K562 (cell line): ENCODE results near the gene MAD1L1. TPM values are rescaled to one million over a fixed set of nuclear protein-coding genes. Genes with fewer than 3 reads are reported as not detected.

Source experiments
- ATAC-seq: fragments of 200-7000 bp; cut with Tn5 transposase; 3 replicates; pipeline ENCODE4 v1.9.1; 2020; ENCODE audit warnings: moderate library complexity
- BruUV-seq: library from RNA; stranded (reverse); fragments of 400-500 nt; replicated peaks from 2 replicates; lab custom pipeline; 2021; lab: Mats Ljungman, UMichigan
- CTCF ChIA-PET: fragments of 300-600 bp; formaldehyde crosslinking; extraction: SDS; loops from one replicate; lab custom pipeline; 2021; ENCODE audit warnings: low intra/inter-chr PET ratio; lab: Yijun Ruan, JAX
- POLR2A ChIA-PET: fragments of 300-600, 350-650 bp; sonication (Branson Sonifier 250); formaldehyde crosslinking; extraction: SDS; loops from one replicate; lab custom pipeline; 2021; ENCODE audit warnings: antibody characterized with exemption, inconsistent platforms; lab: Yijun Ruan, JAX
- DNase-seq, 4 experiments: peaks; one replicate each; pipeline versions ENCODE4 v3.0.0 to v3.0.0-alpha.2; 2011 to 2018; ENCODE audit warnings: low spot score in 3 of 4, mixed read lengths in 3 of 4; ENCODE audit errors: extremely low read depth in 1 of 4
- FAIRE-seq: peaks from 2 replicates; lab custom pipeline; 2011; peaks lifted over from hg19 to GRCh38; lab: Jason Lieb, UNC
- H2AFZ ChIP-seq: 2 replicates; pipeline ENCODE4 v1.6.0; 2011; ENCODE audit warnings: low read depth, low read length, control low read depth, inconsistent platforms
- H3K27ac ChIP-seq: fragments of 200-600 bp; 3 replicates; pipeline ENCODE4 v1.8.0; 2011; ENCODE audit warnings: low read depth, mild to moderate bottlenecking, control low read depth, inconsistent platforms, low read length, moderate library complexity, mixed read lengths; ENCODE audit errors: extremely low read depth
- H3K27me3 ChIP-seq, 2 experiments: fragments of 300-600 bp in 1 of 2; 2 replicates in 1 of 2; 3 replicates in 1 of 2; pipeline versions ENCODE4 v1.6.0 to v1.8.0; 2011; ENCODE audit warnings: inconsistent platforms in 2 of 2, low read length in 2 of 2, mild to moderate bottlenecking in 1 of 2, mixed read lengths in 1 of 2, moderate library complexity in 1 of 2; ENCODE audit not compliant: control insufficient read depth in 2 of 2, insufficient read depth in 2 of 2
- H3K36me3 ChIP-seq: fragments of 300-600 bp; 3 replicates; pipeline ENCODE4 v1.8.0; 2011; ENCODE audit warnings: mild to moderate bottlenecking, low read length, inconsistent platforms; ENCODE audit not compliant: control insufficient read depth, insufficient read depth
- H3K4me1 ChIP-seq, 2 experiments: fragments of 200-600 bp in 1 of 2; replicated peaks in 1 of 2; 2 replicates in 1 of 2; 3 replicates in 1 of 2; pipeline versions ENCODE4 v1.5.1 to v1.8.0; 2011; ENCODE audit warnings: inconsistent platforms in 2 of 2, low read length in 2 of 2, mild to moderate bottlenecking in 1 of 2, mixed read lengths in 1 of 2, moderate library complexity in 1 of 2; ENCODE audit not compliant: control insufficient read depth in 2 of 2, insufficient read depth in 2 of 2
- H3K4me2 ChIP-seq: 2 replicates; pipeline ENCODE4 v1.6.1; 2011; ENCODE audit warnings: low read length, control low read depth, inconsistent platforms, mixed read lengths; ENCODE audit not compliant: insufficient read depth
- H3K4me3 ChIP-seq: fragments of 200-600 bp; sonication (generic), shearing (Covaris generic); 2 replicates; pipeline ENCODE4 v1.5.1; 2016; ENCODE audit warnings: control low read depth, inconsistent platforms
- H3K79me2 ChIP-seq: fragments of 200-600 bp; 3 replicates; pipeline ENCODE4 v1.8.0; 2011; ENCODE audit warnings: low read length, inconsistent platforms; ENCODE audit not compliant: control insufficient read depth, insufficient read depth
- H3K9ac ChIP-seq, 2 experiments: 2 replicates each; pipeline versions ENCODE4 v1.6.0 to v1.6.1; 2011; ENCODE audit warnings: low read depth in 2 of 2, low read length in 2 of 2, control low read depth in 1 of 2, inconsistent platforms in 1 of 2, mild to moderate bottlenecking in 1 of 2, mixed read lengths in 1 of 2; ENCODE audit not compliant: insufficient read depth in 1 of 2
- H3K9me1 ChIP-seq: one replicate; pipeline ENCODE4 v1.6.0; 2011; ENCODE audit warnings: inconsistent platforms, mild to moderate bottlenecking, low read length, moderate library complexity; ENCODE audit not compliant: control insufficient read depth, insufficient read depth
- H3K9me3 ChIP-seq: replicated peaks from 2 replicates; pipeline ENCODE4 v1.5.1; 2011; ENCODE audit warnings: low read depth, low read length, inconsistent platforms; ENCODE audit not compliant: control insufficient read depth, insufficient read depth
- H4K20me1 ChIP-seq: replicated peaks from 2 replicates; pipeline ENCODE4 v1.6.1; 2011; ENCODE audit warnings: low read length, inconsistent platforms, mixed read lengths; ENCODE audit not compliant: control insufficient read depth, insufficient read depth
- ARID1B ChIP-seq: fragments of 450-650 bp; IDR thresholded peaks from 2 replicates; pipeline ENCODE4 v1.6.1; 2016; ENCODE audit warnings: antibody characterized with exemption, mild to moderate bottlenecking, inconsistent platforms
- ATF2 ChIP-seq: sonication (generic); formaldehyde crosslinking; IDR thresholded peaks from 2 replicates; pipeline ENCODE4 v1.8.1; 2022; ENCODE audit warnings: missing genetic modification reagents
- CEBPZ ChIP-seq: fragments of 150-350 bp; IDR thresholded peaks from 2 replicates; pipeline ENCODE4 v1.6.1; 2014; ENCODE audit warnings: low read depth, mild to moderate bottlenecking, low read length, borderline replicate concordance
- DPF2 ChIP-seq: fragments of 450-650 bp; IDR thresholded peaks from 2 replicates; pipeline ENCODE4 v1.6.1; 2016
- GTF2E2 ChIP-seq: fragments of 200-800 bp; sonication (Bioruptor generic); IDR thresholded peaks from 2 replicates; pipeline ENCODE4 v1.6.1; 2016; ENCODE audit warnings: missing genetic modification characterization, missing compliant biosample characterization
- HLTF ChIP-seq: fragments of 450-650 bp; IDR thresholded peaks from 2 replicates; pipeline ENCODE4 v1.6.1; 2016
- NR4A1 ChIP-seq, 2 experiments: fragments of 250-450 bp in 1 of 2; fragments of 450-650 bp in 1 of 2; sonication (Bioruptor Pico) in 1 of 2; IDR thresholded peaks; 2 replicates each; pipeline versions ENCODE4 v1.4.0 to v1.6.1; 2016 to 2020; ENCODE audit warnings: mild to moderate bottlenecking in 2 of 2, missing compliant biosample characterization in 1 of 2, missing genetic modification characterization in 1 of 2, moderate library complexity in 1 of 2
- OTX1 ChIP-seq: fragments of 450-650 bp; formaldehyde crosslinking; IDR thresholded peaks from 2 replicates; pipeline ENCODE4 v1.4.0; 2022; ENCODE audit warnings: mild to moderate bottlenecking
- POLR2AphosphoS2 ChIP-seq: IDR thresholded peaks from 2 replicates; pipeline ENCODE4 v1.6.1; 2012; ENCODE audit warnings: low read length, improper control_type of control experiment
- PTTG1 ChIP-seq: fragments of 450-650 bp; IDR thresholded peaks from 2 replicates; pipeline ENCODE4 v1.6.1; 2016; ENCODE audit warnings: low read depth, mild to moderate bottlenecking, missing genetic modification characterization, missing compliant biosample characterization
- SRF ChIP-seq, 2 experiments: fragments of 250-450, 450-650 bp in 1 of 2; sonication (Bioruptor Pico) in 1 of 2; sonication (generic) in 1 of 2; formaldehyde crosslinking; IDR thresholded peaks; 2 replicates each; pipeline versions ENCODE4 v1.5.0 to v1.5.1; 2020 to 2022; ENCODE audit warnings: mild to moderate bottlenecking in 1 of 2, missing genetic modification reagents in 1 of 2
- ZBTB34 ChIP-seq: fragments of 250-450 bp; sonication (Bioruptor Pico); IDR thresholded peaks from 2 replicates; pipeline ENCODE4 v1.8.0; 2021; ENCODE audit warnings: mild to moderate bottlenecking, moderate library complexity
- ZNF395 ChIP-seq: fragments of 200-800 bp; sonication (Bioruptor generic); IDR thresholded peaks from 2 replicates; pipeline ENCODE4 v1.6.1; 2017; ENCODE audit warnings: missing genetic modification characterization, missing compliant biosample characterization
- WGBS: fragments of 100-300 bp; shearing (Covaris generic); methylation state at CpG from one replicate; pipeline ENCODE4 v1.1.6; 2016; ENCODE audit warnings: low coverage, mixed read lengths; ENCODE audit not compliant: insufficient coverage; ENCODE audit errors: missing lambda C conversion rate; 5-methylcytosine and 5-hydroxymethylcytosine counted together
- in situ Hi-C: fragments of 300-500 bp; cut with MboI; formaldehyde crosslinking; loops from 4 replicates; pipeline ENCODE4 v1.15.0; 2018; ENCODE audit warnings: inconsistent platforms, mixed read lengths
- intact Hi-C: fragments of 100-400 bp; cut with micrococcal nuclease; formaldehyde crosslinking; loops from 2 replicates; pipeline ENCODE4 v1.14.2; 2022
- polyA plus RNA-seq, 8 experiments: library from polyadenylated mRNA; depleted of rRNA in 4 of 8; stranded (reverse) in 5 of 8; unstranded in 3 of 8; fragments of >200 nt; fragmentation: Nextera tagmentation in 2 of 8; fragmentation: Illumina TruSeq in 1 of 8; extraction: Ambion mirVana in 2 of 8; extraction: Trizol in 1 of 8; gene quantifications; 2 replicates each; pipeline versions ENCODE4 v1.2.1 to v1.2.3, GENCODE V29; 2011 to 2014; ENCODE audit warnings: inconsistent platforms in 1 of 8, missing spikeins in 1 of 8
- total RNA-seq, 7 experiments: library from RNA; depleted of rRNA in 6 of 7; stranded (reverse); fragments of >200 nt in 6 of 7; fragmentation: Illumina TruSeq in 2 of 7; extraction: Trizol in 2 of 7; gene quantifications; 2 replicates each; pipeline versions ENCODE4 v1.2.1 to v1.2.3, GENCODE V29; 2011 to 2021; ENCODE audit warnings: low replicate concordance in 1 of 7

MAD1L1 gene
- total and polyA plus RNA-seq, 9 of the 15 experiments (the other 6 are each of a cell fraction or from before 2014, with no cell fraction given), result 1.7 to 89.7 (median 18.0) TPM

GRCh38 chr7:2090526-2091520, 141.9 kb downstream of the MAD1L1 start:
- BruUV-seq, result no TSS peak
- POLR2A ChIA-PET, result interaction anchor here (0.7 kb wide), 1 partner anchor 183 kb away, joined by 3 read pairs; no protein-coding TSS in a partner anchor
- in situ Hi-C loops, result no loop called here
- TF ChIP-seq DPF2 (no peak), HLTF (no peak), ATF2 (CRISPR knock-in tag) (no peak), ZBTB34 (no peak), OTX1 (CRISPR knock-in tag) (no peak), NR4A1 (CRISPR knock-in tag; IDR thresholded peaks at IDR 0.05) (no peak), NR4A1 (tag; IDR thresholded peaks at IDR 0.05) (no peak), GTF2E2 (no peak), ZNF395 (CRISPR knock-in tag) (no peak), PTTG1 (tag) (no peak), ARID1B (no peak), CEBPZ (no peak), POLR2AphosphoS2 (no peak), SRF (CRISPR knock-in tag; IDR thresholded peaks at IDR 0.05) (no peak)

More at GRCh38 chr7:2090526-2091520, 141.9 kb downstream of the MAD1L1 start:
- intact Hi-C loops, result no loop called here
- H3K4me1 ChIP-seq, result peaks cover 0 to 29% of the 10 kb centered on the region in 2 experiments; a peak in 2 of 5 replicates
- no peak overlapping the region for H3K4me3 ChIP-seq
- no peak overlapping the region for H3K4me2 ChIP-seq
- no peak overlapping the region for H2AFZ ChIP-seq
- H3K27me3 ChIP-seq, result no peaks in the 10 kb centered on the region
- CTCF ChIA-PET, result no interaction called here
- ATAC-seq (no peak), DNase-seq (no peak), FAIRE-seq (no peak)
- WGBS, result 95% methylated on average over 29 of the region's 29 CpGs
- no peak overlapping the region for H3K9ac ChIP-seq
- no peaks in the 10 kb centered on the region for H4K20me1 ChIP-seq
- H3K9me3 ChIP-seq, result no peaks in the 10 kb centered on the region
- H3K9me1 ChIP-seq, result peaks cover 3% of the 10 kb centered on the region
- no peaks in the 10 kb centered on the region for H3K79me2 ChIP-seq
- no peak overlapping the region for H3K27ac ChIP-seq
- H3K36me3 ChIP-seq, result peaks cover 2% of the 10 kb centered on the region; the same call in 1 of the 3 replicates
